NK-92 treated with Interleukin-12 subunit alpha and Interleukin-12 subunit beta, amount 100 ng/mL, for 24 hours (cell line): Measurements from ENCODE around the gene PPP2R3B.
"Not testable (repeated sequence)": the region's sequence is repeated elsewhere in the genome, so short reads cannot be mapped to it uniquely, and the experiment has no call there.

Experiments
- DNase-seq: peaks from one replicate; lab custom pipeline; 2025; lab: John Stamatoyannopoulos, UW

Gene PPP2R3B

GRCh38 chrX:405149-405548 is 18.4 kb upstream of the PPP2R3B start:
- DNase-seq = no peak

- DNase-seq = no peak
These were observed 17.9 kb upstream of the PPP2R3B start for GRCh38 chrX:404656-405055.

GRCh38 chrX:402857-403256 is 16.1 kb upstream of the PPP2R3B start:
- no peak for DNase-seq

- DNase-seq = no peak
These were observed 13.6 kb upstream of the PPP2R3B start for GRCh38 chrX:400258-400657.

GRCh38 chrX:397575-397974 is 10.9 kb upstream of the PPP2R3B start:
- DNase-seq = no peak

- DNase-seq = no peak
These were observed 8.1 kb upstream of the PPP2R3B start for GRCh38 chrX:394830-395229.

GRCh38 chrX:392575-392846 is 5.8 kb upstream of the PPP2R3B start:
- no peak for DNase-seq

- DNase-seq = no peak
These were observed 5.2 kb upstream of the PPP2R3B start for GRCh38 chrX:391717-392574.

- DNase-seq = no peak
These were observed 3.8 kb upstream of the PPP2R3B start for GRCh38 chrX:390459-390858.

- no peak for DNase-seq
These were observed 2.3 kb upstream of the PPP2R3B start for GRCh38 chrX:389021-389441.

GRCh38 chrX:387729-388128 is 1.0 kb upstream of the PPP2R3B start:
- no peak for DNase-seq

GRCh38 chrX:386239-386767 is 404 bp downstream of the PPP2R3B start:
- DNase-seq = no peak

- DNase-seq = not testable (repeated sequence)
These were observed 971 bp downstream of the PPP2R3B start for GRCh38 chrX:385736-386135.

GRCh38 chrX:384861-385260 is 1.8 kb downstream of the PPP2R3B start:
- no peak for DNase-seq

- no peak for DNase-seq
These were observed 8.3 kb downstream of the PPP2R3B start for GRCh38 chrX:378443-378842.

GRCh38 chrX:376206-376605 is 10.5 kb downstream of the PPP2R3B start:
- DNase-seq = not testable (repeated sequence)

- no peak for DNase-seq
These were observed 11.3 kb downstream of the PPP2R3B start for GRCh38 chrX:375181-376036.

GRCh38 chrX:374596-374995 is 12.1 kb downstream of the PPP2R3B start:
- no peak for DNase-seq

GRCh38 chrX:373641-374471 is 12.9 kb downstream of the PPP2R3B start:
- DNase-seq = no peak

- DNase-seq = no peak
These were observed 13.7 kb downstream of the PPP2R3B start for GRCh38 chrX:372856-373640.

- DNase-seq = no peak
These were observed 14.8 kb downstream of the PPP2R3B start for GRCh38 chrX:371907-372306.
